GM12864 (cell line): ENCODE results near the gene DTX3.
"Not testable (repeated sequence)": the region's sequence is repeated elsewhere in the genome, so short reads cannot be mapped to it uniquely, and the experiment has no call there.

Experiments used
- DNase-seq: peaks from one replicate; pipeline ENCODE4 v3.0.0-alpha.2; 2011; ENCODE audit warnings: low read depth
- H3K4me3 ChIP-seq: 2 replicates; pipeline ENCODE4 v1.5.1; 2011; ENCODE audit warnings: mild to moderate bottlenecking, low read depth, low read length, control low read depth
- TF ChIP-seq, protein P1 (sequence below): IDR thresholded peaks from 2 replicates; pipeline ENCODE4 v1.5.1; 2011; ENCODE audit warnings: low read depth, mild to moderate bottlenecking, moderate library complexity, low read length, control low read depth, inconsistent platforms; ENCODE audit errors: missing control alignments

DTX3 gene

GRCh38 chr12:57583008-57583831 lies 21.4 kb upstream of the DTX3 start:
- DNase-seq: peak; percentile 66
- TF ChIP-seq, protein P1, sequence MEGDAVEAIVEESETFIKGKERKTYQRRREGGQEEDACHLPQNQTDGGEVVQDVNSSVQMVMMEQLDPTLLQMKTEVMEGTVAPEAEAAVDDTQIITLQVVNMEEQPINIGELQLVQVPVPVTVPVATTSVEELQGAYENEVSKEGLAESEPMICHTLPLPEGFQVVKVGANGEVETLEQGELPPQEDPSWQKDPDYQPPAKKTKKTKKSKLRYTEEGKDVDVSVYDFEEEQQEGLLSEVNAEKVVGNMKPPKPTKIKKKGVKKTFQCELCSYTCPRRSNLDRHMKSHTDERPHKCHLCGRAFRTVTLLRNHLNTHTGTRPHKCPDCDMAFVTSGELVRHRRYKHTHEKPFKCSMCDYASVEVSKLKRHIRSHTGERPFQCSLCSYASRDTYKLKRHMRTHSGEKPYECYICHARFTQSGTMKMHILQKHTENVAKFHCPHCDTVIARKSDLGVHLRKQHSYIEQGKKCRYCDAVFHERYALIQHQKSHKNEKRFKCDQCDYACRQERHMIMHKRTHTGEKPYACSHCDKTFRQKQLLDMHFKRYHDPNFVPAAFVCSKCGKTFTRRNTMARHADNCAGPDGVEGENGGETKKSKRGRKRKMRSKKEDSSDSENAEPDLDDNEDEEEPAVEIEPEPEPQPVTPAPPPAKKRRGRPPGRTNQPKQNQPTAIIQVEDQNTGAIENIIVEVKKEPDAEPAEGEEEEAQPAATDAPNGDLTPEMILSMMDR: peak; percentile 91
- H3K4me3 ChIP-seq: no peak overlapping the region

- TF ChIP-seq, protein P1: no peak
- H3K4me3 ChIP-seq: no peak overlapping the region
- no peak for DNase-seq
Measured at GRCh38 chr12:57584050-57584449, 20.6 kb upstream of the DTX3 start.

DNA sequence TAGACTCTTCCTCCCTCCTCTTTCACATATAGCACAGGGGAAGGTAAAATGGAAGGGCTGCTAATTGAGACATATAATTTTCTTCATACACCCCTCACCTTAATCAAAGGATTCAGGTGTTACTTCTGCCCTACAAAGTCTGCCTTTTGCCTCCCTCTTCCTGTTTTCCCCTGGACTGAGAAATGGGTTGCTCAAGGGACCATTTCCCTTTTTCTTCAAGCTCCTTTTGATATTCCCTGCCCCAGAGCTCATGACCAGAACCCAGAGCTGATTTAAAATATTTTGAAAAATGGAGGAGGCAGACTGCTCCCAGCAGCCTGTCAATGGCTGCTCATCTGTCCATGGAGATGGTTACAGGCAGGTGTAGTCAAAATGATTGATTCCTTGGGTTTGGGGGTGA lies 19.9 kb upstream of the DTX3 start:
- H3K4me3 ChIP-seq: no peak overlapping the region
- TF ChIP-seq, protein P1: no peak
- DNase-seq: no peak

- DNase-seq: no peak
- TF ChIP-seq, protein P1: no peak
- no peak overlapping the region for H3K4me3 ChIP-seq
Measured at GRCh38 chr12:57585156-57585555, 19.5 kb upstream of the DTX3 start.

GRCh38 chr12:57586128-57586527 lies 18.5 kb upstream of the DTX3 start:
- no peak for DNase-seq
- TF ChIP-seq, protein P1: no peak
- no peak overlapping the region for H3K4me3 ChIP-seq

DNA sequence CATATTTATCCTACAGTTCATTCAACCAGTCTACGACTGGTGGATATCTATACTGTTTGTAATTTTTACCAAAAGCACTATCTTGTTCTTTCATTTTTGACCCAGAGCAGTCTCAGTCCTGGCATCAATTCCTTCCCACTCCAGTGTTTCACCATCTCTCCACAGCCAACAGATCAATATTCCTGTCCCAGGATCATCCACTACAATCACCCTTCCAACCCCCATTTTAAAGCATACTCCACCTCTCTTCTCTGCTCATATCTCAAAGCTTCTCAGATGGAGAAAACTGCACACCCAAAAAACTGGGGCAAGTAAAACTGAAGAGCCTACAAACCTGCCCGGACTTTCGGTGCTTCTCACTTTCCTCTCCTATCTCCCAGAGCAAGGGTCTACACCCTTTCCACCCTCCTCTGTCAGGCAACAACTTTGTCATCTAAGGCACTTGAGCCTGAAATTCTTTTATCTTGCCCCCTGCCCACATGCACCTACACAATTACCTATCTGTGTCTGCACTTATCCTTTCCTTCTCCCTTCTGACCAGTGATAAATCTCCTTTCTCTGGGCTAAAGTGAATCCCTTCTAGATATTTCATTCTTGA lies 17.7 kb upstream of the DTX3 start:
- DNase-seq: no peak
- TF ChIP-seq, protein P1: no peak
- H3K4me3 ChIP-seq: no peak overlapping the region

DNA sequence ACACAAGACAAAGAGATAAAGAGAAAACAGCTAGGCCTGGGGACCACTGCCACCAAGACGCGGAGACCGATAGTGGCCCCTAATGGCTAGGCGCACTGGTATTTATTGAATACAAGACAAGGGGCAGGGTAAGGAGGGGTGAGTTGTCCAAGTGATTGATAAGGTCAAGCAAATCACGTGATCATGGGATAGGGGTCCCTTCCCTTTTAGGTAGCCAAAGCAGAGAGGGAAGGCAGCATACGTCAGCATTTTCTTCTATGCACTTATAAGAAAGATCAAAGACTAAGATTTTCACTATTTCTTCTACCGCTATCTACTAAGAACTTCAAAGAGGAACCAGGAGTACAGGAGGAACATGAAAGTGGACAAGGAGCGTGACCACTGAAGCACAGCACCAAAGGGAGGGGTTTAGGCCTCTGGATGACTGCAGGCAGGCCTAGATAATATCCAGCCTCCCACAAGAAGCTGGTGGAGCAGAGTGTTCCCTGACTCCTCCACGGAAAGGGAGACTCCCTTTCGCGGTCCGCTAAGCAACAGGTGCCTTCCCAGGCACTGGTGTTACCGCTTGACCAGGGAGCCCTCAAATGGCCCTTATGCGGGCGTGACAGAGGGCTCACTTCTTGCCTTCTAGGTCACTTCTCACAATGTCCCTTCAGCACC lies 15.5 kb upstream of the DTX3 start:
- DNase-seq, H3K4me3 ChIP-seq: not testable (repeated sequence)
